SK-N-MC (cell line): ENCODE data around the gene PSMB4.

Experiments used
- EZH2 ChIP-seq: fragments of 200-600 bp; sonication (generic); IDR thresholded peaks from one replicate; pipeline ENCODE4 v1.6.1; 2017; ENCODE audit warnings: antibody characterized with exemption
- FOXP2 ChIP-seq: optimal IDR thresholded peaks from 2 replicates; pipeline ENCODE3; 2011; ENCODE audit warnings: mild to moderate bottlenecking, moderate library complexity; ENCODE audit not compliant: insufficient read depth; ENCODE audit errors: extremely low read length, control extremely low read depth
- POLR2AphosphoS5 ChIP-seq: IDR thresholded peaks from 2 replicates; pipeline ENCODE4 v1.6.1; 2012; ENCODE audit warnings: mild to moderate bottlenecking, low read depth, low read length, borderline replicate concordance

DNA sequence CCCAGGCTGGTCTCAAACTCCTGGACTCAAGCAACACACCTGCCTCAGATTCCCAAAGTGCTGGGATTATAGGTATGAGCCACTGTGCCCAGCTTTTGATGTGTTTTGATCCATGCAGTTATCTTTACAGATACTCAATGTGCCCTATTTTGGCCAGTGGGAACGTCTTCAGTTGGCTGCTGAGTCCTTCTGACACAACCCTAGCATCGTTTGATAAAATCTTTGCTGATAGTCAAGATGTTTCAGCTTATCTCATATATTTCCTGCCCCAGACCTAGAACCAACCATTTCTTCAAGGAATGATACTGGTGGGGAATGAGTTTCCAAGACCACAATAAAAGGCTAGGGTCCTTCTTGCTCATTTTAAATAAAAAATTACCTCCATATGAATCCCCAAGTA lies 48.3 kb downstream of the PSMB4 start:
- TF ChIP-seq POLR2AphosphoS5 (no peak), EZH2 (no peak), FOXP2 (no peak)
